Lower leg skin (tissue), 4 donors: ENCODE measurements around the gene SPNS2. TPM values are rescaled to one million over a fixed set of nuclear protein-coding genes. Genes with fewer than 3 reads are reported as not detected.

ENCODE experiments used
- DNase-seq, 2 donors: peaks; one replicate each; pipeline ENCODE4 v3.0.0-alpha.2; 2019; ENCODE audit warnings: low spot score in 2 of 2
- H3K4me3 ChIP-seq: fragments of 200-600 bp; sonication (generic); 2 replicates; pipeline ENCODE4 v1.5.1; 2017; ENCODE audit warnings: mild to moderate bottlenecking, low read depth; ENCODE audit not compliant: poor library complexity, severe bottlenecking
- POLR2A ChIP-seq, 2 donors: fragments of 450-650 bp; IDR thresholded peaks; one replicate each; pipeline ENCODE4 v1.6.1; 2016 to 2017; ENCODE audit warnings: antibody characterized with exemption in 2 of 2, mild to moderate bottlenecking in 1 of 2, moderate library complexity in 1 of 2
- WGBS, 2 donors: methylation state at CpG; one replicate each; pipeline ENCODE4 v1.1.5; 2018; 5-methylcytosine and 5-hydroxymethylcytosine counted together
- intact Hi-C: fragments of 100-400 bp; cut with DNase I; formaldehyde crosslinking; loops from one replicate; pipeline ENCODE4 v1.15.0; 2023; ENCODE audit warnings: low total_unique reads
- total RNA-seq, 4 donors: library from RNA; depleted of rRNA; stranded (reverse); fragments of >200 nt; gene quantifications; one replicate each; pipeline ENCODE4 v1.1.0, GENCODE V29; 2016
- TF ChIP-seq, protein P1 (sequence below), 3 donors: fragments of 450-650 bp; IDR thresholded peaks; one replicate each; pipeline ENCODE4 v1.5.1; 2016; ENCODE audit warnings: antibody characterized with exemption in 3 of 3, mild to moderate bottlenecking in 3 of 3, moderate library complexity in 2 of 3

The SPNS2 gene
- total RNA-seq, 4 donors from 2014 or later: 74.9 to 132 (median 87.5) TPM

DNA sequence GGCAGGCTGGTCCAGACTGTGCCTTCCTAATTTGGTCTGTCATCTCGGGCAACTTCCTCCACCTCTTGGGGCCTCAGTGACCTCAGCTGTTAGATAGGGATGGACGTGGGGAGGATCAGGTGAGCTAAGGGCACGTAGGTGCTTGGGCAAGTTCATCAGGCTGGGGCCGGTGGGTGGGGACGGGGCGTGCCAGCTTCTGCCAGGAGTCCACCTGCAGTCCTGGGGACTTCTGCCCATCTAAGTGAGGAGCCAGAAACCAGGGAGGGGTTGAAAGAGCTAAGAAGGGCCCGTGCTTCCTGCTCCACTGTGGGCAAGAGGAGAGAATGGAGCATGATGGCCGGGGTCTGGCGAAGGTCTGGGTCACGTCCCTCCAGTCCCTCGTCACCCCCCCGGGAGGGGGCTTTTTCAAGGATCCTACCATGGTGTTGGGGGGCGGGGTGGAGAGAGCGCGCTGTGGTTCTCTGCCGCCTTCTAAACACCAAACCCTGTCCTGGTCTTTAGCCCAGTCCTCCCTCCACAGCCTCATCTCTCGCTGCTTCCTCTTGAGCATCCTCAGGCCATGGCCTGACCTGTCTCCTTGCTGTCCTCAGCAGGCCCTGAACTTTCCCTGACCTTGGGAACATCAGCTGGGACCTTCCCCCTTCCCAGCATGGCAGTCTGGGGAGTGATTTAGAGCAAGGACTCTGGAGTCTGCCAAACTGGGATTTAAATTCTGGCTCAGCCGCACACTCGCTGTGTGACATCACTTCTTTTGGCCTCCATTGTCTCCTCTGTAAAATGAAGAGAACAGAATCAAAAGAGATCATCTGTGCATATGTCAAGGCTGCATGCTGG, 21.6 kb downstream of the SPNS2 start:
- intact Hi-C loops: no loop called here
- 82 to 83% methylated on average over 17 to 19 of the region's 19 CpGs for WGBS, 2 donors
- H3K4me3 ChIP-seq: no peak overlapping the region
- no peak for TF ChIP-seq POLR2A (IDR thresholded peaks at IDR 0.05)
- TF ChIP-seq, protein P1, sequence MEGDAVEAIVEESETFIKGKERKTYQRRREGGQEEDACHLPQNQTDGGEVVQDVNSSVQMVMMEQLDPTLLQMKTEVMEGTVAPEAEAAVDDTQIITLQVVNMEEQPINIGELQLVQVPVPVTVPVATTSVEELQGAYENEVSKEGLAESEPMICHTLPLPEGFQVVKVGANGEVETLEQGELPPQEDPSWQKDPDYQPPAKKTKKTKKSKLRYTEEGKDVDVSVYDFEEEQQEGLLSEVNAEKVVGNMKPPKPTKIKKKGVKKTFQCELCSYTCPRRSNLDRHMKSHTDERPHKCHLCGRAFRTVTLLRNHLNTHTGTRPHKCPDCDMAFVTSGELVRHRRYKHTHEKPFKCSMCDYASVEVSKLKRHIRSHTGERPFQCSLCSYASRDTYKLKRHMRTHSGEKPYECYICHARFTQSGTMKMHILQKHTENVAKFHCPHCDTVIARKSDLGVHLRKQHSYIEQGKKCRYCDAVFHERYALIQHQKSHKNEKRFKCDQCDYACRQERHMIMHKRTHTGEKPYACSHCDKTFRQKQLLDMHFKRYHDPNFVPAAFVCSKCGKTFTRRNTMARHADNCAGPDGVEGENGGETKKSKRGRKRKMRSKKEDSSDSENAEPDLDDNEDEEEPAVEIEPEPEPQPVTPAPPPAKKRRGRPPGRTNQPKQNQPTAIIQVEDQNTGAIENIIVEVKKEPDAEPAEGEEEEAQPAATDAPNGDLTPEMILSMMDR (IDR thresholded peaks at IDR 0.05): no peak
- no peak for DNase-seq

DNA sequence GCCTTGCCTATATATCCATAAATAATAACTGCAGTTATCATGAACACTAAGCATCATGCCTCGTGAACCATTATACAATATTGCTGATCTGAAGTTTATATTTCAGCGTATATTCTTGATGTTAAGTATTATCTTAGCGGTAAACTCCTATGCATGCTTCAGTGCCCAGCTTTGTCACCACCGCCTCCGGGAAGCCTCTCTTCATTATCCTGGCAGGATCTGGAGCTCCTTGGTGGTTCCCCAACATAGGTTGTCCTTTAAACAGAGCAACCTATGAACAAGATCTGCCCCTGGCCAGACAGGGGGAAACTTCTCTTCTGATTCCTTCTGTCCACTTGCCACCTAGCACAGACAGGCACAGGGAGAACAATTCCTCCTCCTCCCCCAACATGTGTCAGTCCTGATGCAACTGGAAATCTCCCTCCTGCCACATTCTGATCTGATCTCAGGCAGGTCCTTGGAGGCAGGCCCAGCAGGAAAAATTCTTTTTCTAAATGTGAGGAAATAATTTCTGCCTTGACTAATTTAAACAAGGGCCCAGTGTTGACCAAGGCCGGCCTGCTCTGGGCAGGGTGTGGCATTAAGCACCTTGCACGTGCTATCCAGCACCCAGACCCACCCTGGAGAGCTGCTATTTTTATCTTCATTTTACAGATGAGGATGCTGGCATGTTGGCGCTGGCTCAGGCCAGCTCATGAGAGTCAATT, 22.4 kb downstream of the SPNS2 start:
- WGBS, 2 donors: 76 to 79% methylated on average over 8 of the region's 8 CpGs
- TF ChIP-seq POLR2A (IDR thresholded peaks at IDR 0.05): no peak
- TF ChIP-seq, protein P1 (IDR thresholded peaks at IDR 0.05): no peak
- intact Hi-C loops: no loop called here
- no peak overlapping the region for H3K4me3 ChIP-seq
- DNase-seq: no peak

DNA sequence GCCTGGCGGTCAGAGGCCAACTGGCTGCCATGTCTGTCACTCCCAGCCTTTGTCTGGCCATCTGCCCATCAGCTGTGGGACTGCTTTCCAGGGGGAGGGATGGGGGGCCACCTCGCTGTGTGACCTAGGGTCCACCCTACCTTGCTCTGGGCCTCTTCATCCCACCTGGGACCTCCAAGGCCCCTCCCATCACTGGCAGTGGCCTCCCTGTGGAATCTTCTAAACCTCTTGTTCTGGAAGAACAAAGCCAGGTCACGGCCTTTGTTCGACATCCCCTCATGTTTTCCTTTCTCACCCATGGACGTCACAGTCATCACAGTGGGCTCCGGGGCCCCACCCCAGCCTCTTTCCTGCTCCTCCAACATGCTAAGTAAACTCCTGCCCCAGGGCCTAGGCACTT, 24.0 kb downstream of the SPNS2 start:
- DNase-seq: no peak
- TF ChIP-seq, protein P1 (IDR thresholded peaks at IDR 0.05): no peak
- TF ChIP-seq POLR2A (IDR thresholded peaks at IDR 0.05): no peak
- WGBS, 2 donors: 80 to 89% methylated on average over 6 of the region's 6 CpGs
- no peak overlapping the region for H3K4me3 ChIP-seq
- intact Hi-C loops: no loop called here

DNA sequence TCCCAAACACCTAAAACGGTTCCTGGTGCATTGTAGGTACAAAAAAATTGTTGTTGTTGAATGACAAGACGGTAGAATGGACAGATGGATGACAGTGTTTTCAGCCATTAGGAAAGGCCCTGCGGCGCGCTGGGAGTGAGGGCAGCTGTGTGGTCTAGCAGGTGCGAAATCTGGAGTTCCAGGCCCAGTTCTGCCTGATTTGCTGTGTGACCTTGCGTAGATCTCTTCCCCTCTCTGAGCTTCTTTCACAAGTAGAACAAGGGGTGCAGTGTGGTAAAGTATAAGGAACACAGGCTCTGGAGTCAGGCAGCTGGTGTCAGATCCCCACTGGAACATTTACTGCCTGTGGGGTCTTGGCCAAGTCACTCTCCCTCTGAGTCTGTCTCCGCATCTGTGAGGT, 25.3 kb downstream of the SPNS2 start:
- intact Hi-C loops: no loop called here
- no peak for DNase-seq
- TF ChIP-seq, protein P1 (IDR thresholded peaks at IDR 0.05): no peak
- 84 to 85% methylated on average over 8 of the region's 8 CpGs for WGBS, 2 donors
- no peak overlapping the region for H3K4me3 ChIP-seq

DNA sequence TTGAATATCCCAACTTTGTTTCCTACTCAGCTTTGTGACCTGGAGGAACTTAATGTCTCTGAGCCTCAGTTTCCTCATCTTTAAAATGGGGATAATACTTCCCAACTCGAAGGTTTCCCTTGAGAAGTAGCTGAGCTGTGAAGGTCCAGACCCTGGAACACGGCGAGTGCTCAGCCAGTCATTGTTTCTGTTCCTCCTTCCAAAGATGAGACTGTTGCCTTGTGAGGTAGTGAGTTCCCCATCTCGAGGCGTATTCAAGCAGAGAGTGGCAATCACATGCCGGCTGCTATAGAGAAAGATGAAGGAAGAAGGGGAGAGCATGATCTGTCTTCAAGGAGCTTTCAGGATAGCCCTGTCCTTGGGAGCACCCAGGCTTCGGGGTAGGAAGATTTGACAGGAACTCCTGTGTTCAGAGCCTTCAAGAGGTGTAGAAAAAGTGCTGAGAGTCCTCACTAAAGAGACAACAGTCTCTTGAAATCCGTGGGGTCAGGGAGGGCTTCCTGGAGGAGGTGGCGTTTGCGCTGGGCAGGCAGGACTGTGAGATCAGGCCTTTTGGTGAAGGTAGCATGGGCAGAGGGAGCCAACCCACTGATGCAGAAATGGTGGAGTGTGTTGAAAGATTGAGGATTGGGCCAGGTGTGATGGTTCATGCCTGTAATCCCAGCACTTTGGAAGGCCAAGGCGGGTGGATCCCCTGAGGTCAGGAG, 27.2 kb downstream of the SPNS2 start:
- DNase-seq: no peak
- TF ChIP-seq POLR2A (IDR thresholded peaks at IDR 0.05): no peak
- H3K4me3 ChIP-seq: no peak overlapping the region
- intact Hi-C loops: no loop called here
- WGBS, 2 donors: 77 to 90% methylated on average over 11 of the region's 11 CpGs

DNA sequence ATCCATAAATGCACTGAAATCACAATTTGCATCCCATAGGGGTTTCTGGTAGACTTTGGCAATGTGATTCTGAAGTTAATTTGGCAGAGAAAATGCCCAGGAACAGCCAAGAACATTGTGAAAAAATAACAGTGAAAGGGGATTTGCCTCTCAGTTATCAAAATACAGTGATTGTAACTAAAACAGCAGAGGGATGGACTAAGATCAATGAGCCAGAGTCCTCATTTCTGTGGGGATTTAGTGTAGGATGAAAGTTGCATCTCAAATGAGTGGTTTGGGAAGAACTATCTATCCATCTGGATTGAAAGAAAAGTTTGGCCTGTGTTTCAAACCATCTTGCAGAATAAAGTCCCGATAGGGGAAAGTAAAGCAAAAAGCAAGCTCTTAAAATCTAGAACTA, 28.5 kb downstream of the SPNS2 start:
- no peak for TF ChIP-seq POLR2A (IDR thresholded peaks at IDR 0.05)
- TF ChIP-seq, protein P1 (IDR thresholded peaks at IDR 0.05): no peak
- no peak for DNase-seq

More for the DNA sequence above, 28.5 kb downstream of the SPNS2 start:
- intact Hi-C loops: no loop called here
- 39 to 43% methylated on average over 1 of the region's 1 CpG for WGBS, 2 donors
- no peak overlapping the region for H3K4me3 ChIP-seq
